NCI-H2196 (cell line): ENCODE data around the gene TIGD3.

ENCODE experiments used
- DNase-seq: peaks from one replicate; lab custom pipeline; 2025; ENCODE audit not compliant: unreplicated experiment; lab: John Stamatoyannopoulos, UW

The TIGD3 gene

GRCh38 chr11:65354265-65355012 is at the start of gene TIGD3:
Gene TIGD3 (plus strand): TSS chr11:65354751. CDS start chr11:65355809, 1,058 bp downstream.
- peak; percentile 97 for DNase-seq

- no peak for DNase-seq
These were observed 48.9 kb upstream of the TIGD3 start for GRCh38 chr11:65305501-65306268.

GRCh38 chr11:65307298-65308229 is 47.0 kb upstream of the TIGD3 start:
- DNase-seq = no peak

GRCh38 chr11:65308281-65308891 is 46.2 kb upstream of the TIGD3 start:
- DNase-seq = no peak

- DNase-seq = no peak
These were observed 45.5 kb upstream of the TIGD3 start for GRCh38 chr11:65309006-65309405.

- DNase-seq = peak; percentile 25
These were observed 44.3 kb upstream of the TIGD3 start for GRCh38 chr11:65310215-65310614.

GRCh38 chr11:65310736-65311135 is 43.8 kb upstream of the TIGD3 start:
- DNase-seq = no peak

- no peak for DNase-seq
These were observed 43.3 kb upstream of the TIGD3 start for GRCh38 chr11:65311170-65311678.

GRCh38 chr11:65314501-65315203 is 39.9 kb upstream of the TIGD3 start, which contains the start of gene CDC42EP2:
Gene CDC42EP2 (plus strand): TSS chr11:65314866. CDS start chr11:65320899, 6,033 bp downstream.
- peak; percentile 84 for DNase-seq

- DNase-seq = peak; percentile 83
These were observed 39.2 kb upstream of the TIGD3 start for GRCh38 chr11:65315204-65315865.

- DNase-seq = no peak
These were observed 38.7 kb upstream of the TIGD3 start for GRCh38 chr11:65315866-65316226.

- no peak for DNase-seq
These were observed 38.1 kb upstream of the TIGD3 start for GRCh38 chr11:65316227-65317024.

- DNase-seq = peak; percentile 72
These were observed 37.3 kb upstream of the TIGD3 start for GRCh38 chr11:65317025-65317786.

- no peak for DNase-seq
These were observed 34.0 kb upstream of the TIGD3 start for GRCh38 chr11:65320386-65321075.

- DNase-seq = no peak
These were observed 33.5 kb upstream of the TIGD3 start for GRCh38 chr11:65321076-65321475.

- no peak for DNase-seq
These were observed 32.6 kb upstream of the TIGD3 start for GRCh38 chr11:65321828-65322485.

GRCh38 chr11:65323813-65324212 is 30.7 kb upstream of the TIGD3 start:
- DNase-seq = no peak
